H1 (cell line): ENCODE data around the gene UTP14C.

ENCODE experiments used
- CEBPB ChIP-seq: IDR thresholded peaks from 2 replicates; pipeline ENCODE4 v1.6.1; 2012; ENCODE audit warnings: low read depth, low read length
- CHD2 ChIP-seq: IDR thresholded peaks from 2 replicates; pipeline ENCODE4 v1.6.1; 2012; ENCODE audit warnings: low read length, improper control_type of control experiment
- CTCF ChIP-seq, 3 experiments: IDR thresholded peaks; 1 replicate in 2 of 3; 2 replicates in 1 of 3; pipeline versions ENCODE4 v1.5.1 to v1.6.1; 2011; ENCODE audit warnings: low read length in 3 of 3, mild to moderate bottlenecking in 3 of 3, inconsistent platforms in 2 of 3, low read depth in 1 of 3, moderate library complexity in 1 of 3; ENCODE audit not compliant: insufficient read depth in 1 of 3; ENCODE audit errors: control extremely low read depth in 1 of 3
- EZH2 ChIP-seq: fragments of 200-600 bp; sonication (generic); IDR thresholded peaks from 2 replicates; pipeline ENCODE4 v1.7.1; 2012; ENCODE audit warnings: low read depth, mild to moderate bottlenecking, moderate library complexity, low read length, inconsistent platforms; ENCODE audit not compliant: severe bottlenecking
- FOSL1 ChIP-seq: IDR thresholded peaks from 2 replicates; pipeline ENCODE4 v1.6.1; 2011; ENCODE audit warnings: mild to moderate bottlenecking, low read depth, low read length, moderate library complexity; ENCODE audit not compliant: insufficient read depth
- JUND ChIP-seq: IDR thresholded peaks from 2 replicates; pipeline ENCODE4 v1.6.1; 2011; ENCODE audit warnings: mild to moderate bottlenecking, improper control_type of control experiment, low read length
- MAX ChIP-seq: IDR thresholded peaks from 2 replicates; pipeline ENCODE4 v1.6.1; 2012; ENCODE audit warnings: inconsistent platforms
- PHF8 ChIP-seq: fragments of 200-600 bp; sonication (generic); conservative IDR thresholded peaks from 2 replicates; pipeline ENCODE4 v1.7.1; 2012; ENCODE audit warnings: low read depth, mild to moderate bottlenecking, inconsistent platforms, low read length, moderate library complexity
- SP1 ChIP-seq: IDR thresholded peaks from 2 replicates; pipeline ENCODE4 v1.6.1; 2011; ENCODE audit warnings: low read depth, low read length
- SUZ12 ChIP-seq: fragments of 200-600 bp; sonication (generic); IDR thresholded peaks from 2 replicates; pipeline ENCODE4 v1.6.1; 2012; ENCODE audit warnings: mild to moderate bottlenecking, inconsistent platforms, low read length, moderate library complexity, mixed read lengths
- ZNF274 ChIP-seq: IDR thresholded peaks from 2 replicates; pipeline ENCODE4 v1.7.0; 2012; ENCODE audit warnings: low read length, borderline replicate concordance; ENCODE audit errors: extremely low read depth

GRCh38 chr13:52016296-52016695 is 8.2 kb upstream of the UTP14C start:
- TF ChIP-seq CHD2 (no peak), CEBPB (no peak), SP1 (no peak), CTCF (IDR thresholded peaks at IDR 0.05; ENCODE audit: control extremely low read depth in 1 of 3, insufficient read depth in 1 of 3, low read depth in 1 of 3, low read length in 3 of 3) (no peak), EZH2 (no peak), ZNF274 (no peak), FOSL1 (no peak), JUND (no peak), PHF8 (no peak), SUZ12 (no peak), MAX (no peak)
